HL-60 (cell line): ENCODE data around the gene POGK.
A peak's percentile ranks its signal among the peaks of the same experiment; 100 is the strongest.

Source experiments
- DNase-seq, 2 experiments: peaks; one replicate each; pipeline ENCODE4 v3.0.0-alpha.2; 2010 to 2020; ENCODE audit warnings: low read depth in 1 of 2, low spot score in 1 of 2
- H3K27ac ChIP-seq: fragments of 250-450 bp; sonication (Bioruptor Pico); replicated peaks from 2 replicates; pipeline ENCODE4 v1.5.1; 2020; ENCODE audit warnings: mild to moderate bottlenecking, moderate library complexity
- H3K27me3 ChIP-seq: fragments of 250-450 bp; sonication (Bioruptor Pico); 2 replicates; pipeline ENCODE4 v1.5.1; 2021; ENCODE audit warnings: mild to moderate bottlenecking, moderate library complexity; ENCODE audit not compliant: insufficient read depth, poor library complexity, severe bottlenecking
- H3K4me3 ChIP-seq: replicated peaks from 2 replicates; pipeline ENCODE4 v1.5.1; 2011; ENCODE audit warnings: mild to moderate bottlenecking, control low read depth, low read length; ENCODE audit not compliant: insufficient read depth
- CTCF ChIP-seq: IDR thresholded peaks from one replicate; pipeline ENCODE4 v1.5.1; 2011; ENCODE audit warnings: low read length, control low read depth, inconsistent platforms; ENCODE audit not compliant: insufficient read depth
- GABPA ChIP-seq: IDR thresholded peaks from 2 replicates; pipeline ENCODE4 v1.6.1; 2012; ENCODE audit warnings: low read depth
- POLR2AphosphoS5 ChIP-seq: IDR thresholded peaks from 2 replicates; pipeline ENCODE4 v1.6.1; 2012; ENCODE audit warnings: low read depth
- REST ChIP-seq: IDR thresholded peaks from 2 replicates; pipeline ENCODE4 v1.6.1; 2012; ENCODE audit warnings: low read depth; ENCODE audit not compliant: insufficient replicate concordance
- SPI1 ChIP-seq: IDR thresholded peaks from 2 replicates; pipeline ENCODE4 v1.6.1; 2012; ENCODE audit warnings: low read depth, mild to moderate bottlenecking, borderline replicate concordance
- long read RNA-seq: library from polyadenylated mRNA; unstranded; transcript quantifications from one replicate; pipeline ENCODE4 v2.0.0, GENCODE V29; 2020

The POGK gene
- long read RNA-seq, full-length matches to known transcripts, result 25 of 87 reads
- long read RNA-seq, partial matches to known transcripts, result 43 of 87 reads
- long read RNA-seq, other reads (novel, unspliced or antisense), result 19 of 87 reads

- peak; percentile 56; the same call in 1 of the 2 replicates for TF ChIP-seq GABPA
- TF ChIP-seq SPI1, result no peak
- peak; percentile 33 for TF ChIP-seq REST
- peak; percentile 78; the same call in 1 of the 2 replicates for TF ChIP-seq POLR2AphosphoS5
- TF ChIP-seq CTCF, result no peak
- Histone ChIP-seq H3K27ac (peak within 1 kb of the TSS; percentile 72), H3K27me3 (no peaks in the 10 kb centered on the region), H3K4me3 (peak within 1 kb of the TSS; percentile 65)
- peak; percentile 79 to 87 for DNase-seq
Observed at GRCh38 chr1:166838766-166839599, at the start of gene POGK. Gene POGK, plus strand, starts transcription at chr1:166839475. Its CDS starts 1,482 bp downstream, at chr1:166840957.

GRCh38 chr1:166796620-166797236 is 42.5 kb upstream of the POGK start:
- Histone ChIP-seq H3K27me3 (peaks cover 9% of the 10 kb centered on the region), H3K4me3 (no peak overlapping the region), H3K27ac (no peak overlapping the region)
- TF ChIP-seq GABPA (no peak), REST (no peak), SPI1 (no peak), CTCF (no peak), POLR2AphosphoS5 (no peak)
- no peak for DNase-seq

GRCh38 chr1:166808952-166809351 is 30.3 kb upstream of the POGK start:
- H3K27ac ChIP-seq, result no peak overlapping the region
- TF ChIP-seq POLR2AphosphoS5 (no peak), CTCF (no peak), GABPA (no peak), SPI1 (no peak), REST (no peak)
- no peak for DNase-seq
- no peaks in the 10 kb centered on the region for H3K27me3 ChIP-seq
- no peak overlapping the region for H3K4me3 ChIP-seq
